GM12875 (cell line): ENCODE measurements around the gene TAX1BP3.
"Not testable (repeated sequence)": the region's sequence is repeated elsewhere in the genome, so short reads cannot be mapped to it uniquely, and the experiment has no call there.

Experiments used
- H3K4me3 ChIP-seq: one replicate; pipeline ENCODE4 v1.5.1; 2011; ENCODE audit warnings: low read depth, low read length, control low read depth
- CTCF ChIP-seq: IDR thresholded peaks from 2 replicates; pipeline ENCODE4 v1.5.1; 2011; ENCODE audit warnings: low read depth, mild to moderate bottlenecking, control low read depth, inconsistent platforms, low read length, moderate library complexity, borderline replicate concordance; ENCODE audit not compliant: insufficient read depth

The TAX1BP3 gene

DNA sequence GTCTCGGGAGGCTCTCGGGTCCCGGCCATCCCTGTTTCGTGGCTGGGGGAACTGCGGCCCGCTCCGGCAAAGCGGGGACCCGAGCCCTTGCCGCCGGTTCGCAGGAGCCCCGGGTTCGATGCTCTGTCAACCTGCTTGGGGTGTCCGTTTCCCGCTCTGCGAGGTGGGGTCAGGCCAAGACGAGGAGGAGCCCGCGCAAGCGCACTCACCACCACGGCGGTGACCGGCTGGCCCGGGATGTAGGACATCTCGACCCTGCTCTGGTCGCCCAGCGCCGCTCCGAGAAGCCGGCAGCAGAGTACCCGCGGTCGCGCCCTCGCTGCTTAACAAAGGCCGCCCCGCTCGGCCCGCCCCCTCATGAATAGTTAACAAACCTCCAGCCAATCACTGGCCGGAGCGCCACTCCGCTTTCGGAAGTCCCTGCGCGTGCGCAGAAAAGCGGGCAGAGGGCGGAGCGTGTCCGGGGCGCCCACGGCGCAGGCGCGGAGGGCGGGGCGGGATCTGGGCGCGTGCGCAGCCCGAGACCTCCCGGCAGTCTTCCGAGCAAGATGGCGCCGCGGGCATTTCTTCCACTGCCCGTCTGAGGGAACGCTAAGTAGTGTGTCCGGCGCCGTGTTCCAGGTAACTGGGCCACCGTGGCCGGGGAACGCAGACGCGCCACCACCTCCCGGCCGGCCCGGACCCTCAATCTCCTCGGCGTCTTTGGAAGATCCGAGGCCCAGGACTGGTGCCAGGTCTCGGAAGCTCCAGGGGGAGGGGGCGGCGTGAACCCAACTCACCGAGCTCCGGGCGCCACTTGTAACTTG is at the start of gene TAX1BP3, which contains the start of gene EMC6:
TSS of gene TAX1BP3 (minus strand) at position 300 of the 806 bp plus-strand sequence. CDS start at position 248, 52 bp downstream.
TSS of gene EMC6 (plus strand) at position 534 of the 806 bp plus-strand sequence. CDS start 335 bp downstream, outside the sequence.
- TF ChIP-seq CTCF = no peak
- peak within 1 kb of the TSS; percentile 92 for H3K4me3 ChIP-seq

GRCh38 chr17:3715296-3715695 is 46.9 kb upstream of the TAX1BP3 start:
- H3K4me3 ChIP-seq = no peak overlapping the region
- TF ChIP-seq CTCF = no peak

GRCh38 chr17:3712811-3713463 is 44.6 kb upstream of the TAX1BP3 start:
- no peak overlapping the region for H3K4me3 ChIP-seq

DNA sequence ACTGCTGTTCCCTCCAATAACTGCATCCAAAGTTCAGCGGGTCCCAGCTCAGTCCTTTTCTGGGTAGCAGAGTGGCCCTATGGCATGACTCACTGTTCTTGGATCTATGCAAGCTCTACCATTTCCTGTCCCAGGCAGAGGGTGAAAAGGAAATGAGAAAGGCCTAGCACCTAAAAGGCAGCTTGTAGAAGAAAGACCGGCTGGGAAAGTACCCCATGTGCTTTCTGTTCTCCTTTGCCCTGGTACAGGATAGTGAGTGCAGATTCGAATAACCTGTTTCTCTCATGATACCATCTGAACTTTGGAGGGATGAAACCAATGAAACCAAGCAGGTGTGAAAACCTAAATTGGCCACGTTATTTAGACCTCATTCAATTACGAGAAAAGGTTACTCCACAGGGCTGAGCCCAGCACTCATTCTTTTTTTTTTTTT is 42.6 kb upstream of the TAX1BP3 start:
- no peak for TF ChIP-seq CTCF
- no peak overlapping the region for H3K4me3 ChIP-seq

More at GRCh38 chr17:3712811-3713463, 44.6 kb upstream of the TAX1BP3 start:
- no peak for TF ChIP-seq CTCF

DNA sequence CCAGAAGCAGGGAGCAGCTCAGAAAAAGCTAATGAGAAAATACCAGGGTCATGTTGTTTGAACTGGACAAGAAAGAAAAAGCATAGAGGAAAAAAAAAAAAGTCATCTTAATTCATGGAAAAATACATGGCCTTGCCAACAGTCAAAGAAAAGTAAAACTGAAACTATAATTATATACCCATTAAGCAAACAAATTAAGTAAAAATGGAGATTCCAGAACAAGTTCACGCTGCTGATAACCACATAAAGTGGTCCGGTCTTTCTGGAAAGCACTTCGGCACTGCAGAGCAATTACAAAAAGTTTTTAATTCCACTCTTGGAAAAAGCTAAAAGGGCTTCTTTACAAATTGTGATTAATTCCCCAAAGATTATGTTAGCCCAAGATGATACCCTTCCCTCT is 40.0 kb upstream of the TAX1BP3 start:
- TF ChIP-seq CTCF = no peak
- no peak overlapping the region for H3K4me3 ChIP-seq

DNA sequence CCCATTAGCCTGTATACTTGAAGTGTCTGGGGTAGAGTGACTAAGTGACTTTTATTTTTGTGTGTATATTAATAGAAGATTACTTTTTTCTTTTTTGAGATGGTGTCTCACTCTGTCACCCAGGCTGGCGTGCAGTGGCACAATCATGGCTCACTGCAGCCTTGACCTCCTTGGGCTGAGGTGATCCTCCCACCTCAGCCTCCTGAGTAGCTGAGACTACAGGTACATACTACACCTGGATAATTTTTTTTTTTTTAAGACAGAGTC is 37.3 kb upstream of the TAX1BP3 start:
- H3K4me3 ChIP-seq = not testable (repeated sequence)

GRCh38 chr17:3704931-3705717 is 36.7 kb upstream of the TAX1BP3 start:
- no peak for TF ChIP-seq CTCF
- H3K4me3 ChIP-seq = no peak overlapping the region

GRCh38 chr17:3702041-3702539 is 33.7 kb upstream of the TAX1BP3 start:
- not testable (repeated sequence) for H3K4me3 ChIP-seq
